Endodermal cell (in vitro differentiated cells): ENCODE results near the gene CAMTA1. TPM values are rescaled to one million over a fixed set of nuclear protein-coding genes. Genes with fewer than 3 reads are reported as not detected.

ENCODE experiments used
- DNase-seq: peaks from one replicate; pipeline ENCODE4 v3.0.0-alpha.2; 2017
- H3K27ac ChIP-seq: 2 replicates; pipeline ENCODE4 v1.5.1; 2013; ENCODE audit warnings: mild to moderate bottlenecking, low read depth, low read length, moderate library complexity
- H3K27me3 ChIP-seq: 2 replicates; pipeline ENCODE4 v1.6.1; 2013; ENCODE audit warnings: mild to moderate bottlenecking, low read length, moderate library complexity; ENCODE audit not compliant: insufficient read depth, control insufficient read depth, poor library complexity, severe bottlenecking
- H3K36me3 ChIP-seq: 2 replicates; pipeline ENCODE4 v1.7.0; 2013; ENCODE audit warnings: mild to moderate bottlenecking, low read length, moderate library complexity; ENCODE audit not compliant: control insufficient read depth, insufficient read depth
- H3K4me1 ChIP-seq: one replicate; pipeline ENCODE4 v1.7.0; 2013; ENCODE audit warnings: low read length; ENCODE audit not compliant: control insufficient read depth, insufficient read depth
- H3K4me3 ChIP-seq: 2 replicates; pipeline ENCODE4 v1.5.1; 2013; ENCODE audit warnings: mild to moderate bottlenecking, low read length, moderate library complexity
- H3K9ac ChIP-seq: 2 replicates; pipeline ENCODE4 v1.6.1; 2013; ENCODE audit warnings: mild to moderate bottlenecking, low read length, moderate library complexity; ENCODE audit not compliant: poor library complexity, severe bottlenecking; ENCODE audit errors: extremely low read depth
- H3K9me3 ChIP-seq: 2 replicates; pipeline ENCODE4 v1.6.1; 2013; ENCODE audit warnings: mild to moderate bottlenecking, low read length, moderate library complexity; ENCODE audit not compliant: control insufficient read depth
- H3K27ac Mint-ChIP-seq: 2 replicates; pipeline ENCODE4 v1.8.0; 2020; ENCODE audit warnings: mixed read lengths
- H3K27me3 Mint-ChIP-seq: 2 replicates; pipeline ENCODE4 v1.8.0; 2021; ENCODE audit warnings: mild to moderate bottlenecking, mixed read lengths; ENCODE audit not compliant: insufficient read depth
- H3K36me3 Mint-ChIP-seq: 2 replicates; pipeline ENCODE4 v1.8.0; 2020; ENCODE audit warnings: low read depth, mixed read lengths
- H3K4me1 Mint-ChIP-seq: 2 replicates; pipeline ENCODE4 v1.8.0; 2020; ENCODE audit warnings: mixed read lengths
- H3K4me3 Mint-ChIP-seq: 2 replicates; pipeline ENCODE4 v1.8.0; 2020; ENCODE audit warnings: mild to moderate bottlenecking, moderate library complexity, mixed read lengths
- H3K9me3 Mint-ChIP-seq: 2 replicates; pipeline ENCODE4 v1.8.0; 2020; ENCODE audit warnings: mild to moderate bottlenecking, mixed read lengths
- WGBS, 2 experiments: methylation state at CpG; one replicate each; pipeline versions ENCODE4 v1.1.5 to v1.1.7; 2013; ENCODE audit warnings: missing lambda C conversion rate in 2 of 2, mixed read lengths in 1 of 2; ENCODE audit not compliant: insufficient coverage in 1 of 2, insufficient read length in 1 of 2; 5-methylcytosine and 5-hydroxymethylcytosine counted together
- total RNA-seq, 2 donors: library from RNA; stranded (reverse); fragmentation: NEBNext Ultra II Directional in 1 of 2; extraction: Animal tissue kit (Norgen Biotek cat#: 25700) in 1 of 2; gene quantifications; 2 replicates in 1 of 2; 3 replicates in 1 of 2; pipeline ENCODE4 v1.2.1, GENCODE V29; 2021
- TF ChIP-seq, protein P1 (sequence below): fragments of 200-600 bp; sonication (generic); conservative IDR thresholded peaks from 2 replicates; pipeline ENCODE4 v1.5.0; 2021; ENCODE audit warnings: antibody characterized with exemption, mild to moderate bottlenecking

CAMTA1 gene
- total RNA-seq, 2 donors from 2014 or later, result 123 to 137 TPM

DNA sequence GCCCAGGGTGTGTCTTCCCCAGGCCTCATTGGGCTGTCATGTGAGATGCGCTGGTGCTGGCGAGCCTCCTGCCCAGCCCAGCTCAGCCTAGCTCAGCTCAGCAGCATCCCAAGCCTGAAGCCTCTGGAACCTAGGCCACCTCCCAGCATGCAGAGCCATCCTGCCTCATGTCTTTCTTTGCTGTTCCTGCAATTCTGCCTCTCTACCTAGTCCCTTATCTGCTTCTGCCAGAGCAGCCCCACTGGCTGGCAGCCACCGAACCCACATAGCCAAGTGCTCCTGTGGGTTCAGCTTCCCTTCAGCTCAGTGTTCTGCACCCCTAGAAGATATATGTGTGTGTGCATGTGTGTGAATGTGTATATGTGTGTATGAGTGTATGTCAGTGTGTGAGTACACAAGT lies 694.3 kb downstream of the CAMTA1 start:
- H3K27ac Mint-ChIP-seq, result no peak overlapping the region
- Histone ChIP-seq H3K9ac (no peak overlapping the region), H3K4me3 (no peak overlapping the region), H3K27me3 (no peaks in the 10 kb centered on the region), H3K36me3 (no peaks in the 10 kb centered on the region), H3K4me1 (no peaks in the 10 kb centered on the region), H3K9me3 (no peaks in the 10 kb centered on the region), H3K27ac (no peak overlapping the region)
- no peaks in the 10 kb centered on the region for H3K9me3 Mint-ChIP-seq
- no peak for DNase-seq
- no peaks in the 10 kb centered on the region for H3K36me3 Mint-ChIP-seq
- 88 to 93% methylated on average over 3 of the region's 3 CpGs for WGBS, 2 experiments
- H3K4me1 Mint-ChIP-seq, result no peaks in the 10 kb centered on the region
- TF ChIP-seq, protein P1, sequence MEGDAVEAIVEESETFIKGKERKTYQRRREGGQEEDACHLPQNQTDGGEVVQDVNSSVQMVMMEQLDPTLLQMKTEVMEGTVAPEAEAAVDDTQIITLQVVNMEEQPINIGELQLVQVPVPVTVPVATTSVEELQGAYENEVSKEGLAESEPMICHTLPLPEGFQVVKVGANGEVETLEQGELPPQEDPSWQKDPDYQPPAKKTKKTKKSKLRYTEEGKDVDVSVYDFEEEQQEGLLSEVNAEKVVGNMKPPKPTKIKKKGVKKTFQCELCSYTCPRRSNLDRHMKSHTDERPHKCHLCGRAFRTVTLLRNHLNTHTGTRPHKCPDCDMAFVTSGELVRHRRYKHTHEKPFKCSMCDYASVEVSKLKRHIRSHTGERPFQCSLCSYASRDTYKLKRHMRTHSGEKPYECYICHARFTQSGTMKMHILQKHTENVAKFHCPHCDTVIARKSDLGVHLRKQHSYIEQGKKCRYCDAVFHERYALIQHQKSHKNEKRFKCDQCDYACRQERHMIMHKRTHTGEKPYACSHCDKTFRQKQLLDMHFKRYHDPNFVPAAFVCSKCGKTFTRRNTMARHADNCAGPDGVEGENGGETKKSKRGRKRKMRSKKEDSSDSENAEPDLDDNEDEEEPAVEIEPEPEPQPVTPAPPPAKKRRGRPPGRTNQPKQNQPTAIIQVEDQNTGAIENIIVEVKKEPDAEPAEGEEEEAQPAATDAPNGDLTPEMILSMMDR, result no peak
- H3K27me3 Mint-ChIP-seq, result no peaks in the 10 kb centered on the region
- H3K4me3 Mint-ChIP-seq, result no peak overlapping the region

DNA sequence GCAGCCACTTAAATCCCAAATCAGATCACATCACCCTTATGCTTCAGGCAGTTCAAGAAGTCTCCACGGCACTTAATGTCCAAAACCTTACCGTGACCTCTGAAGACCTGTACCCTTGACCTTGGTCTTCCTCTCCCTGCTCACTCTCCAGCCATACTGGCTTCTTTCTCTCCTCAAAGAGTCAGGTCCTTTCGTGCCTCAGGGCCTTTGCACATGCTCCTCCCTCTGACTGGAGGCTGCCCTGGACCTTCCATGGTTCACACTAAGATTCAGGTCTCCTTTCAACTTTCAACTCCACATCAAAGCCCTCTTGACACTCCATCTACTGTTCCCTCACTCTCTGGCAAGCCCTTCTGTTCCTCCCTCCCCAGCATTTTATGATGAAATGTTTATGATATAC lies 695.9 kb downstream of the CAMTA1 start:
- Mint-ChIP-seq H3K27ac (no peak overlapping the region), H3K27me3 (no peaks in the 10 kb centered on the region), H3K4me1 (no peaks in the 10 kb centered on the region), H3K9me3 (no peaks in the 10 kb centered on the region), H3K4me3 (no peak overlapping the region), H3K36me3 (no peaks in the 10 kb centered on the region)
- TF ChIP-seq, protein P1, result no peak
- H3K4me3 ChIP-seq, result no peak overlapping the region
- no peaks in the 10 kb centered on the region for H3K9me3 ChIP-seq
- no peaks in the 10 kb centered on the region for H3K36me3 ChIP-seq
- no peaks in the 10 kb centered on the region for H3K4me1 ChIP-seq
- DNase-seq, result no peak
- 61 to 69% methylated on average over 2 to 3 of the region's 3 CpGs for WGBS, 2 experiments
- no peak overlapping the region for H3K27ac ChIP-seq
- no peak overlapping the region for H3K9ac ChIP-seq
- H3K27me3 ChIP-seq, result no peaks in the 10 kb centered on the region

DNA sequence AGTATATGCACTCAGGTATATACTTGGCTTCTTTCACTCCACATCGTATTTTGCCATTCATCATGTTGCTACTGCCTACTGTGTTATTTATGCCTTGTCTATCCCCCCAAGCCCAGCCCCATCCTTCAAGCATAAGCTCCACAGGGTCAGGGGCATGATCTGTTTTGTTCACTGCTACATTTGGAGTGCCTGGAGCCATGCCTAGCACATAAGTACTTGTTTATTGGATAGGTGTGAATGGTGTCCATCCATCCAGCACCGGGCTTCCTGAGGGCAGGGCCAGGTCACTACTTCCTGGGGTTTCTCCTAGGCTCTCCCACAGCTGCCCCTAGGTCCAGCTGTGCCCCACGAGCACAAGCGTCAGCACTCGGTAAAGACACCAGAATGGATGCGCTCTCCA lies 696.8 kb downstream of the CAMTA1 start:
- H3K36me3 ChIP-seq, result no peaks in the 10 kb centered on the region
- no peak overlapping the region for H3K27ac ChIP-seq
- no peak for DNase-seq
- Mint-ChIP-seq H3K4me3 (no peak overlapping the region), H3K27ac (no peak overlapping the region), H3K4me1 (no peaks in the 10 kb centered on the region), H3K27me3 (no peaks in the 10 kb centered on the region), H3K36me3 (no peaks in the 10 kb centered on the region), H3K9me3 (no peaks in the 10 kb centered on the region)
- H3K9ac ChIP-seq, result no peak overlapping the region
- H3K4me1 ChIP-seq, result no peaks in the 10 kb centered on the region
- H3K4me3 ChIP-seq, result no peak overlapping the region
- no peaks in the 10 kb centered on the region for H3K27me3 ChIP-seq
- no peaks in the 10 kb centered on the region for H3K9me3 ChIP-seq
- TF ChIP-seq, protein P1, result no peak
- 93 to 97% methylated on average over 4 to 6 of the region's 6 CpGs for WGBS, 2 experiments
